NCI-H69 (cell line): Measurements from ENCODE around the gene CCDC83.
"Not testable (repeated sequence)": the region's sequence is repeated elsewhere in the genome, so short reads cannot be mapped to it uniquely, and the experiment has no call there.

Experiments
- DNase-seq: peaks from one replicate; lab custom pipeline; 2025; lab: John Stamatoyannopoulos, UW

The CCDC83 gene

DNA sequence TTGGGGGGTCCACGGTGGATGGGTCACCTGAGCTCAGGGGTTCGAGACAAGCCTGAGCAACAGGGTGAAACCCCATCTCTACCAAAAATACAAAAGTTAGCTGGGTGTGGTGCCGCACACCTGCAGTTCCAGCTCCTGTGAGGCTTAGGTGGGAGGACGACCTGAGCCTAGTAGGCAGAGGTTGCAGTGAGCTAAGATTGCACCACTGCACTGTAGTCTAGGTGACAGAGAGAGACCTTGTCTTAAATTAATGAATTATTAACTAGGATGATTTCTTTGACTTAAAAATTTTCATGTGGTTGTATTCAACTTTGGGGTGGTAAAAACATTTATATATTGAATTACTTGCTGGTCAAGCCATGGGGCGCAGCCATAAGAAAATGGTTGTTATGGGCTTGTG, 33.9 kb downstream of the CCDC83 start:
- DNase-seq = no peak

DNA sequence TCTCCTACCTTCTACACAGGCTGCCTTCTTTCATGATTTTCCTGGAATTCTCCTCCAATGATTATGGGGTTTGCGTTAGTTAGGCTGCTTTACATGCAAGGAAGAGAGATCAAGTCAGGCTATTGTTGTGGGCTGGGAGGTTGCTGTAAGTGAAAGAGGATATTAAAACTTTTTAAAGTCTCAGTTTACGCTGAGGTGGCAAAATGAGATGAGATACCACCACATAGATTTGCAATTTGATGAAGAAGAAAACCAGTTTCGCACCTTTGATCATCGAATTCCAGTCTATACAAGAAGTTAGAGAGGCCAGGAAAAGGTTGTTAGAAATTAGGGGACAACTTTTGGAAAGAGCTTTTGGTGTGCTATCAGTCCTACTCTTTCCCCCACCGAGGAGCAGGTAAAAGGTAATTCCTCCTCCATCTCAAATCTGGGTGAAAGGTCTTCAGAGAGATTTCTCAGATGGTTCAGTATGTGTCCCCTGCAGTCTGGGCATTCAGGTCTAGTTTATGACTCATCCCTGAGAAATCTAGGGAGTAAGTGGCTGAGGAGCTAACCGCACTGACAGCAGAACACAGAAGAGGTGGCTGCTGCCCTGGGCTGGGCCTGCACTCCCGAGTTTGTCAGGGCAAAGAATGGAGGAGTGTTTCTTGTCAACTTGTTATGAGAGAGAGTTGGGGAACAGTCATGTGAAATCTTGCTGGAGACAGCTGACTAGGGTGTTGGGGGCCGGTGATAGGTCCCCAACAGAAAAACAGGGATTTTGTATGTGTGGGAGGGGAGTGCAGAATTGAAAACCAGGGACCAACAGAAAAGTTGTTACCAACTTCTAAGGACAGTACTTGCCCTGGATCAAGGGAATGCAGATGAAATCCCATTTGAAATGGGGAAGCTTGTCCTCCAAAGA, 34.7 kb downstream of the CCDC83 start:
- no peak for DNase-seq

DNA sequence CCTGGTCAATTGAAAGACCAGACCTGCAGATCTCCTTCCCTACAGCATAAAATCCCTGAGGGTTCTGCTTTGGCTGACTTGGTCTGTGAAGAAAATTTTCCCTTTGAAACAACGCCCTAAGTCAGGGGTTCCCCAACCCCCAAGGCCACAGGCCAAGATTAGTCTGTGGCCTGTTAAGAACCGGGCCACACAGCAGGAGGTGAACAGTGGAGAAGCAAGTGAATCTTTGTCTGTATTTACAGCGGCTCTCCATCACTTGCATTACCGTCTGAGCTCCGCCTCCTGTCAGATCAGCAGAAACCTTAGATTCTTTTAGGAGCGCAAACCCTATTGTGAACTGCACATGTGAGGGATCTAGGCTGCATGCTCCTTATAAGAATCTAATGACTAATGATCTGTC, 38.2 kb downstream of the CCDC83 start:
- peak; percentile 34 for DNase-seq

DNA sequence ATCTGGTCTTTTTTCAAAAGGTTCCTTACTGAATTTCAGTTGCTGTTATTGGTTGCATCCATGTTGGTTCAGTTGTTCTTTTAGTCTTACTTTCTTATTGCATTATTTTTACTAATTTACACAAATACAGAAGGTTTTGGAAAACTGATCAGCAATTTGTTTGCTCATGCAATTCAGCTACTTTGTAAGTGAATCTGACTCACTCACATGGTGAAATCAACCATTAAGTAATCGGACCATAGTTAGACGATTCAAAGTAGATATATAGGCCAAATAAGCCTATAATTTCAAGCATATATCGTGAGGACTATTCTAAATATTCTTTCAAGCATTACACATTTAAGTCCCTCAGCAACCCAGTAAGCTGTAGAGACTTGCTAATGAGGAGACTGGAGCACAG, 41.7 kb downstream of the CCDC83 start:
- no peak for DNase-seq

DNA sequence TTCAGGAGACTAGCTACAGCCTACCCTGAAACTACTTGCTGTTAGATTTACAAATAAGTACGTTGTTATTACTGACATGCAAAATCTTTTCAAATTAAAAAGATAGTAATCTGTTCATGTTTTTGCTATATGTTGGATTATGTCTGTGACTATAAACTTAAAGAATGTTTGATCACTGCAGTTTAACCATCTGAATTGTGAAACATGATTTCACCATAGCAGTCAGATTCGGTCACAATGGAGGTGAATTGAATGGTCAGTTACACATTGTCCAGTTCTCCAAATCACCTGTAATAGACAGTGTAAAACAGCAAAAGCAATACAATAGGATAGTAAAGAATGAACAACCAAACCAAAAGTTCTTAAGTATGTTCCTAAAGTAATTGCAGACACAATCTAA, 43.3 kb downstream of the CCDC83 start:
- DNase-seq = no peak

DNA sequence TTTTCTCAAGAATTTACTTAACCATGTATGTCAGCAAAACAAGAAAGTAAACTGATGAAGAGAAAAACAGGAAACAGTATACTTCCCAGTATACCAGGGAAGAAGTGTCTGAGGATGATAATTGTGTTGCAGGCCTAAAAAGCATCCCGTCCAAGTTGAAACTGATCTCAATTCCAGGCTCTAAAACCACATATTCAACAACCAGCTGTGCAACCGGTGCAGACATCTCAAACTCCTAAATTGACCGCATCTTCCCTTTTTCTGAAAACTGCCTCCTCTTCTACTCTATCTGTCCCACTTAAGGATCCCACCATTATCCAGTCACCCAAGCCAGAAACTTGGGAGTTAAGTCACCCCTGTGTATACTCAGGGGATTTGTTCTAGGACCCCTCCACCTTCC, 47.2 kb downstream of the CCDC83 start:
- no peak for DNase-seq

DNA sequence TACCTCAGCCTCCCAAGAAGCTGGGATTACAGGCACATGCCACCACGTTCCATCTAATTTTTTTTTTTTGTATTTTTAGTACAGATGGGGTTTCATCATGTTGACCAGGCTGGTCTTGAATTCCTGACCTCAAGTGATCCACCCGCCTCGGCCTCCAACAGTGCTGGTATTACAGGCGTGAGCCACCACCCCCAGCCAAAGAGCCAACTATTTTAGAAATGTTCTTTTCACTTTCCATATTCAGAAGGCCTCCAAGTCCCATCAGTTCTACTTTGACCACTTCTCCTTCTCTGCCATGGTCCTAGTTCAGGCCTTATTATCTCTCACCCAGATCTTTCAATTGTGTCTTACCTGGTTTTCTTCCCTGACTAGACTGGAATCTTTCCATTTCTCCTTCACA, 48.2 kb downstream of the CCDC83 start:
- DNase-seq = no peak

DNA sequence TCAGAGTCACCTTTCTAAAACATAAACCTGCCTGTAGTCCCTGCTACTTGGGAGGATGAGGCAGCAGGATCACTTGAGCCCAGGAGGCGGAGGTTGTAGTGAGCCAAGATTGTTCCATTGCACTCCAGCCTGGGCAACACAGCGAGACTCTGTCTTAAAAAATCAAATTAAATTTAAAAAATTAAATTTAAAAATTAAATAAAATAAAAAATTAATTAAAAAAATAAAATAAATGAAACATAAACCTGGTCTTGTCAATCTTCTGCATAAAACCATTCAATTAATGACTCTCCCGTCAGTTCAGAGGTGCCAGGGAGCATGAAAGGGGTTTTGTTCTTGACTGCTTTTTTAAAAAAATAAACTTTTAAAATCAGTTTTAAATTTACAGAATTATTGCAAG, 48.6 kb downstream of the CCDC83 start:
- no peak for DNase-seq

DNA sequence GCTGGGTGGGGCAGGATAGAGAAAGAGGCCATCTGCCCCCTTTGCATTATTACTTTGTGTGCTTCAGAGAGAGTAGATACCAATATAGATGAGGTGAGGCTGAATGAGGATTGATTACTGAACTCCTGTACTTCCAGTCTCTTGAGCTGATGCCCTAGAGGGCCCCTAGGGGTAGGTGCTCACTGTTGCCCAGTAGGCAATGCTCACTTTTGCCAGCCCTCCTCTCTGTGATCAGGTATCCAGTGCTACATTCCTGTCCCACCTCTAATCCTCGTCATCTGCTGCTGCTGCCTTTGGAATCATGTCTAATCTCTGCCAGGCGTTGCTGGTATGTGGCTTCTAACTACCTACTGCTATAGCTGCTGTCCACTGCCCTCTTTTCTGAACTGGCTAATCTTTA, 57.2 kb downstream of the CCDC83 start:
- DNase-seq = peak; percentile 73

DNA sequence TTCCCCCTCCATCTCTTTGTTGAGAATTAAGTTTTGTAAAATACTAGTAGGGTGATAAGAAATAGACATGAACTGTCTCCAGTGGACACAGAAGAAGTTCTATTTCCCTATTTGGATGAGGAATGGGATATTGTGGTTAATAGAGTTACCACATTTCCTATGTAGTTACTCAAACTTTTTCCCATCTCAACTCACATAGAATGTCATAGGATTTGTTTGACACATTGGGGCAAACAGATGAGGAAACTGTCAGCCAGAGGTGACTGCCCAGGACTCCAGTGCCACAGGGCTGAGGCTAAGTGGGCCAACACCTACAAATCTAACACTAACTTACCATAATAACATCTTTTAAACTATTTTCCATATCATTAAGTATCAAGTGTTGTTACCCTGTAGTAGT, 58.3 kb downstream of the CCDC83 start:
- no peak for DNase-seq

DNA sequence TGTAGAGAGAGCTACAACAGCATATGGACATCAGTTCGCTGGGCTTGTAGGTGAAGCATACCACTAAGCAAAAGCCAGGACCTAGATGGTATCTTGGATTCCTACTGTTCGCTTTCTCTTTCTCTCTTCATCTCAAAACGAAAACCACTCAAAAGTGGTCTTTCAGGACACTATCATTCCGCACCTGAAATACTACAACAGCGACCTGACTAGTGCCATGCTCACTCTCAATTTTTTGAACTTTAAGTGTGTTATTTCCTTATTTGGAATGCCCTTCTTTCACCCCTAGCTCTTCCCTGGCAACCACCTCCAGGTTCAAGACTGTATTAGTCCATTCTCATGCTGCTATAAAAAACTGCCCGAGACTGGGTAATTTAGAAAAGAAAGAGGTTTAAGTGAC, 59.2 kb downstream of the CCDC83 start:
- DNase-seq = no peak

DNA sequence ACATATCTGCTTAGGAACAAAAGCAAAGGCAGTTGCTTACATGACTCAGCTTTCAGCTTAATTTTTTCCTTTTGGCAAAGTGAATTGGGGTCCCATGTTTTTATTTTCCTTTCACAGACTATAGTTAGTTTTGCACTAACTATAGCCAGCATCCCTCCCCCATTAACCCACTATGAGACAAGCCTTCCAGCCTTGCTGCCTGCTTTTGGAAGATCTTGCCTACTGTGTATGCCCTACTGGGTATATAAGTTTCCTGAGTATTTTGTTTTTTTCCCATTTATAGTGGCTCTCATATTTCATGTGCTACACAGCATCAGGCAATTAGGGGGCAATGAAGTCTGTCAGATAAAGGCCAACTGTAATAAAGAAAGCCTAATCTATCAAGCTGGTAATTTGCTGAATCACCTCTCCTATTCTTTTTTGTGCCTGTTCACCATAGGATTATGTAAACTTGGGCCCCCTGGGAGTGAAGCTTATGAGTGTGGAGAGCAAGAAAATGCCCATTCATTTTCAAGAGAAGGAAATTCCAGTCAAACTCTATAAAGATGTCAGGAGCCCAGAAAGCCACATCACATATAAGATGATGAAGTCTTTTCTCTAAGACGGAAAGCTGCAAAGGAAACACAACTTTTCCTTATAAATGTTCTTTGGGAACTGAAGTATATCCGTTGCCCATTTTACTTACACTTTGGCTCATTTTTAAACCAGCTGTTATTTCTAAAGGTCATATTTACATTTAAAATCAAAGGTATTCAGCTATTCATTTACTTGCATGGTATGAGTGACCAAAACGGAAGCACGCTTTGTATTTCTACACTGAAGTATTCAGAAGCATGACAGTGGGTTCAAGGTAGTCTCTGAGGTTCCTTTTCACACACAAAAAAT, 64.0 kb downstream of the CCDC83 start:
- DNase-seq = peak; percentile 99

DNA sequence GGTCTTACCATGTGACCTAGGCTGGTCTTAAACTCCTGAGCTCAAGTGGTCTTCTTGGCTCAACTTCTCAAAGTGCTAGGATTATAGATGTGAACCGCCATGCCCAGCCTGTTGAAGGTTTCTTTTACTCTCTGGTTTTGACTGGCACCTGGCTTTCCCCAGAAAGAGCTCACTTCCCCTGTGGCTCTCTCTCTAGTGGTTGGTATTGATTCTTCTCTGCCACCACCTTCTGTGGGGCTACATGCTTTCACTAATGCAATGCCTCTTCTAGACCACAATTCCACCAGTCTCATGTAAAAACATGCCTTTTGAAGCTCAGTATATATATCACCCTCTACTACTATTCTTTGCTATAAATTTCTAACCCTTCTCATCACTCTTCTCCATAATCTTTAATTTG, 67.2 kb downstream of the CCDC83 start:
- DNase-seq = no peak

DNA sequence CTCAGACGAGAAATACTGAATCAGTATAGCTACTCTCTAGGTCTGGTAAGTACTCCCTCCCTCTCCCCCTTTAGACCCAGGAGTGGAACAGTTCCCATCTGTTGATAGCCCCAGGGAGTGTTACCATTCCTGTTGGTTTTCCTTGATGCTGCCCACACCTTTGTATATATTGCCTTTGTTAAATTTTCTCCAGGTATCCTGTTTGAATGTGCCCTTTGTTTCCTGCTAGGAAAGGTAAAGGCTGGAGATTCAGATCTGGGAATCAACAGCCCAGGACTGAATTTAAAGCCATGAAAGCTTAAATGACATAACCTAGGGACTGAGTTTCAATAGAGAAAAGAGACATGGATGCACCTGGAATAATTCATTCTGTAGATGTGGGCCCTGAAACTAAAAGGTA, 68.3 kb downstream of the CCDC83 start:
- peak; percentile 96 for DNase-seq

DNA sequence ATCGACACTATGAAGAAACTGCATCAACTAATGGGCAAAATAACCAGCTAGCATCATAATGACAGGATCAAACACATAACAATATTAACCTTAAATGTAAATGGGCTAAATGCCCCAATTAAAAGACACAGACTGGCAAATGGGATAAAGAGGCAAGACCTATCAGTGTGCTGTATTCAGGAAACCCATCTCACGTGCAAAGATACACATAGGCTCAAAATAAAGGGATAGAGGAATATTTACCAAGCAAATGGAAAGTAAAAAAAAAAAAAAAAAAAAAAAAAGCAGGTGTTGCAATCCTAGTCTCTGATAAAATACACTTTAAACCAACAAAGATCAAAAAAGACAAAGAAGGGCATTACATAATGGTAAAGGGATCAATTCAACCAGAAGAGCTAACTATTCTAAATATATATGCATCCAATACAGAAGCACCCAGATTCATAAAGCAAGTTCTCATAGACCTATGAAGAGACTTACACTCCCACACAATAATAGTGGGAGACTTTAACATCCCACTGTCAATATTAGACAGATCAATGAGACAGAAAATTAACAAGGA, 71.6 kb downstream of the CCDC83 start:
- DNase-seq = not testable (repeated sequence)

DNA sequence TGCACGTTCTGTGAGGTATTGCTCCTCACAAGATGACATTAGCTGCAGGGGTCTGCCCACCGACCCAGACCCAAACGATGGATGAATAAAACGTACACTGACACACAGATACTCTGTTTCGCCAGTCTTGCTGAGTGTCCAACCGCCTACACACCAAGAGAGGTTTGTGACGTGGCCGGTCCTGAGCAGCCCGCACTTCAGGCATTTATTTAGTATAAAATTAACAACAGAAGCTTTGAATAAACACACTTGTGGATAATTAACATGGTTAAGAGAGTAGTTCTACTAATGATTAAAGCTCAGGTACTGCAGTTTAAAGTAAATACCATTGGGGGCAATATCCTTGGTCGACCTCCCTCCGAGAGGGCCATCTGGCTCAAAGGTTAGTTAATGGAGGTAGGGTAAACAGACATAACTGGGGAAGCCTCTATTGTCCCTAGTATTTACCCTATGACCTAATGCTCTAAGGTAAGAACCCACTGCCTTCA, 75.7 kb downstream of the CCDC83 start:
- peak; percentile 97 for DNase-seq

DNA sequence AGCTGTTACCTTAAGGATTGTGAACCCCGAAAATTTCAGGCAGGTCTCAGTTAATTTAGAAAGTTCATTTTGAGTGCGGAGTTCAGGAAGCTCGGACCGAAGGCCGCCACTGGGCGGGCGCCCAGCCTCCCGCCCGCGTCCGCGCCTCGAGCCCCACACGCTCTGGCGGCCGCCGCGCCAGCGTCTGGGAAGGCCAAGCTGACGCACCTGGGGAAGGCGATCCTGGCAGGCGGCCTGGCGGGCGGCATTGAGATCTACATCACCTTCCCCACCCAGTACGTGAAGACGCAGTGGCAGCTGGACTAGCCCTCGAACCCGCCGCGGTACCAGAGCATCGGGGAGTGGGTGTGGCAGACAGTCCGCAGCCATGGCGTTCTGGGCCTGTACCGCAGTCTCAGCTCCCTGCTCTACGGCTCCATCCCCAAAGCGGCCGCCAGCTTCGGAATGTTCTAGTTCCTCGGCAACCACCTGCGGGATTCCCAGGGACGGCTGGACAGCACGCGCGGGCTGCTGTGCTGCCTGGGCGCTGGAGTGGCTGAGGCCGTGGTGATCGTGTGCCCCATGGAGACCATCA, 79.5 kb downstream of the CCDC83 start:
- DNase-seq = no peak

DNA sequence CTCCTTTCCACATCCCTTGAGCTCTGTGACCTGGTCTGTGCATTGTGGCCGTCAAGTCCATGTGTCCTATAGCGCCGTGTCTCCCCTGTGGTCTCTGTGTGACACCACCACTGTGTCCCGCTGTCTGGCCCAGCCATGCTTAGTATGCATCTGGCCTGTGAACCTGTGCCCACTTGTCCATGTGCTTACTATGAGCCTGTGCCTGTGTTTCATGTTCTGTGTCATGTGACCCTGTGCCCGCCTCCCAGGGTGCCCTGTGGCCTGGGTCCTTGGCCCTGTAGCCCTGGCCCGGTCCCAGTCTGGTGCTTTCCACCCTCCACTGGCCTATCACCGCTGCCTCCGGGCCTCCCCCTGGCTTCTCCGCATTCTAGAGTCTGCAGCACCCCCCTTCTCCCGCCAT, 80.6 kb downstream of the CCDC83 start:
- DNase-seq = no peak

DNA sequence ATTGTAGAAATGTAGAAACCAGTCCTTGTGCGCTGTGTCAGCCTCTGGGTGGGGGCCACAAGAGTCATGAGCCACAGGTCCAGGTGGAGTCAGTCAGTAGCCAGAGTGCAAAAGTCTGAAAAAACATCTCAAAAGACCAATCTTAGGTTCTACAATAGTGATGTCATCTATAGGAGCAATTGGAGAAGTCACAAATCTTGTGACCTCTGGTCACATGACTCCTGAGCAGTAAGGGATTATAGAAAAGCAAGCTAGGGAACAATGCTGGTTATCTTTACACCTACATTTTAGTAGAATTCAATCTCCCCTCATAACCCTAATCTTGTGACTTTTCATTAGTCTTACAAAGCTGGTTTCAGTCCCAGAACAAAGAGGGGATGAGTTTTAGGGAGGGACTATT, 82.7 kb downstream of the CCDC83 start:
- no peak for DNase-seq

DNA sequence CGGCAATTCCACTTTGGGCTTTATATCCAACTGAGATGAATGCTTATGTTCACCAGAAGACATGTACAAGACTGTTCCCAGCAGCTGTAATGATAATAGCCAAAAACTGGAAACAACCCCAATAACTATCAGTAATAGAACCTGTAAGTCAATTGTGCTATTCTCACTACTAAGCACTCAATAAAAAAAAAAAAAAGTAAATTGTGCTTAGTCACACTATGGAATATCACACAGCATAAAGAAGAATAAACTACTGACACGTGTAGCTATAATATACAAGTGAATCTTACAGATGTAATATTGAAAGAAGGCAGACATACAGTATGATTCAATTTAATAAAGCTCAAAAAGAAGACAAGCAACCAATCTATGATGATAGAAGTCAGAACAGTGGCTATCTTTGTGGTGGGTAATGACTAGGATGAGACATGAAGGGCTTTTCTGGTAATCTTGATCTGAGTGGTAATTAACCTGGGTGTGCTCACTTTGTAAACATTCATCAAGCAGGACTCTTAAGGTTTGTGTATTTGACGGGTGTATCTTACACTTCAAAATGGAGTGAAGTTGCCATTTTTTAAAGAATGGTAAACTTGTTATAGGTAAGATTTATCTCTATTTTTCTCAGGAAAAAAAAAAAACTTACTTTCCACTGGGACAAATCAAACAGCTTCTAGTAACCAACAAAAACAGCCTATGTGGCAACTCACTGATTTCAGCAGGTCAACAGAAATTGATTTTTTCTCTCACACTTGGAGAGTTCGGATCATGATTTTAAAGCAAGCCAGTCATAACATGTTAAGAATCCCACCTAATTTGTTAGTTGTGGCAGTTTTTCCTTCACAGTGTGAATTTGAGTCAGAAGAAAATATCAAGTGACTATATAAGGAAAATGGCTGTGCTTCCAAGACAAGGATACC, 84.2 kb downstream of the CCDC83 start:
- peak; percentile 53 for DNase-seq

DNA sequence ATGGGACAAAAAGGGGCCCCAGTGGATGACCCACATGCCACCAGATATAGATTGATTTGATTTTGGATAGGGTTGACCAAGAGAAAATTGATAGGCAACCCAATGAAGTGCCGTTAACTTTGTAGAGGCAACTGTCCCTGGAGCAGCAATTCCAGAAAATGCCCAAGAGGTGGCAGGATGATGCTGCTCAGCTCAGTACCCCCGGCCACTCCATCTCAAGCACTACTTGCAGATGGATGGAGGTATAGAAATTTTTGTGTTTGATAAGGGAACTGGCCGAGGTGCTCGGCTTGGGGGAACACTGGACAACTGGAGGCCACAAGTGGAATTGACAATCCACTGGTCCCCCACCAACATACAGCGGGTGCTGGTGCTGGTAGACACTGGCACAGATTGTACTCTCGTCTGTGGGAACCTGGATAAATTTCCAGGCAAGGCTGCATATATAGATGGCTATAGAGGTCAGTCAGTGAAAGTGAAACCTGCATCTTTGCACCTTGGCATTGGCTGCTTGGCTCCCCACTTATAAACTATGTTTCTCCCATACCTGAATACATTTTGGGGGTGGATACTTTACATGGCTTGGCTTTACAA, 86.3 kb downstream of the CCDC83 start:
- peak; percentile 72 for DNase-seq
